Activated B cell treated with CpG ODN at 0.5 μM for 24 hours (primary cell): ENCODE measurements around the gene UPF1. TPM values are rescaled to one million over a fixed set of nuclear protein-coding genes. Genes with fewer than 3 reads are reported as not detected.

ENCODE experiments used
- ATAC-seq: fragments of 200-7000 bp; cut with Tn5 transposase; one replicate; pipeline ENCODE4 v1.10.0; 2021; ENCODE audit warnings: low read depth, mild to moderate bottlenecking, moderate library complexity
- CTCF ChIA-PET: fragments of 350-600 bp; sonication (Branson Sonifier 250); formaldehyde crosslinking; loops from one replicate; lab custom pipeline; 2021; ENCODE audit warnings: antibody characterized with exemption; lab: Charles Lee
- POLR2A ChIA-PET: fragments of 350-600 bp; sonication (Branson Sonifier 250); formaldehyde crosslinking; loops from one replicate; lab custom pipeline; 2021; ENCODE audit warnings: antibody characterized with exemption; lab: Charles Lee
- DNase-seq: peaks from one replicate; pipeline ENCODE4 v3.0.0; 2022
- H3K27ac Mint-ChIP-seq: one replicate; pipeline ENCODE4 v1.8.0; 2020; ENCODE audit warnings: mixed read lengths
- H3K27me3 Mint-ChIP-seq: one replicate; pipeline ENCODE4 v1.8.0; 2021; ENCODE audit warnings: mixed read lengths
- H3K36me3 Mint-ChIP-seq: one replicate; pipeline ENCODE4 v1.8.0; 2021; ENCODE audit warnings: low read depth, mixed read lengths
- H3K4me1 Mint-ChIP-seq: one replicate; pipeline ENCODE4 v1.8.0; 2021; ENCODE audit warnings: mixed read lengths
- H3K4me3 Mint-ChIP-seq: one replicate; pipeline ENCODE4 v1.8.0; 2020; ENCODE audit warnings: mild to moderate bottlenecking, mixed read lengths
- H3K9me3 Mint-ChIP-seq: one replicate; pipeline ENCODE4 v1.8.0; 2020; ENCODE audit warnings: mixed read lengths
- CTCF ChIP-seq: fragments of 200-600 bp; IDR thresholded peaks from one replicate; pipeline ENCODE4 v1.8.0; 2022; ENCODE audit warnings: antibody characterized with exemption, mild to moderate bottlenecking
- intact Hi-C: fragments of 100-400 bp; cut with micrococcal nuclease; formaldehyde crosslinking; loops from one replicate; pipeline ENCODE4 v1.15.1; 2024
- total RNA-seq: library from RNA; stranded (reverse); gene quantifications from 2 replicates; pipeline ENCODE4 v1.2.3, GENCODE V29; 2022

The UPF1 gene
- total RNA-seq, 1 donor from 2014 or later: 107 TPM

- no peaks in the 10 kb centered on the region for H3K4me1 Mint-ChIP-seq
- H3K9me3 Mint-ChIP-seq: peaks cover 3% of the 10 kb centered on the region
- CTCF ChIA-PET: no interaction called here
- no peak for TF ChIP-seq CTCF
- POLR2A ChIA-PET: no interaction called here
- DNase-seq (no peak), ATAC-seq (peak; percentile 57)
- H3K27me3 Mint-ChIP-seq: no peaks in the 10 kb centered on the region
- H3K4me3 Mint-ChIP-seq: no peak overlapping the region
- H3K27ac Mint-ChIP-seq: no peak overlapping the region
- H3K36me3 Mint-ChIP-seq: no peaks in the 10 kb centered on the region
- intact Hi-C loops: no loop called here
Measured at GRCh38 chr19:18879579-18880373, 48.0 kb downstream of the UPF1 start.

- ChIA-PET CTCF (no interaction called here), POLR2A (interaction anchor here (0.7 kb wide), 1 partner anchor 441 kb away, joined by 4 read pairs; no protein-coding TSS in a partner anchor)
- DNase-seq (no peak), ATAC-seq (no peak)
- intact Hi-C loops: no loop called here
- H3K27ac Mint-ChIP-seq: no peak overlapping the region
- H3K27me3 Mint-ChIP-seq: no peaks in the 10 kb centered on the region
- no peaks in the 10 kb centered on the region for H3K4me1 Mint-ChIP-seq
- H3K36me3 Mint-ChIP-seq: no peaks in the 10 kb centered on the region
- peaks cover 3% of the 10 kb centered on the region for H3K9me3 Mint-ChIP-seq
- no peak overlapping the region for H3K4me3 Mint-ChIP-seq
- no peak for TF ChIP-seq CTCF
Measured at GRCh38 chr19:18881491-18881890, 49.7 kb downstream of the UPF1 start.

GRCh38 chr19:18883526-18884304 lies 52.0 kb downstream of the UPF1 start:
- ChIA-PET POLR2A (no interaction called here), CTCF (no interaction called here)
- ATAC-seq: no peak
- Mint-ChIP-seq H3K27me3 (peaks cover 4% of the 10 kb centered on the region), H3K4me1 (no peaks in the 10 kb centered on the region), H3K9me3 (no peaks in the 10 kb centered on the region), H3K27ac (no peak overlapping the region), H3K36me3 (no peaks in the 10 kb centered on the region), H3K4me3 (no peak overlapping the region)
- intact Hi-C loops: no loop called here
- no peak for TF ChIP-seq CTCF
- no peak for DNase-seq

GRCh38 chr19:18886972-18887371 lies 55.2 kb downstream of the UPF1 start:
- intact Hi-C loops: no loop called here
- no peaks in the 10 kb centered on the region for H3K9me3 Mint-ChIP-seq
- H3K36me3 Mint-ChIP-seq: no peaks in the 10 kb centered on the region
- CTCF ChIA-PET: no interaction called here
- H3K4me1 Mint-ChIP-seq: no peaks in the 10 kb centered on the region
- no peak for TF ChIP-seq CTCF
- POLR2A ChIA-PET: no interaction called here
- H3K27ac Mint-ChIP-seq: no peak overlapping the region
- no peak overlapping the region for H3K4me3 Mint-ChIP-seq
- H3K27me3 Mint-ChIP-seq: peaks cover 10% of the 10 kb centered on the region
- ATAC-seq: no peak
- DNase-seq: no peak
